ENCODE data around the gene C6orf163. TPM values are rescaled to one million over a fixed set of nuclear protein-coding genes. Genes with fewer than 3 reads are reported as not detected.
"Not testable (repeated sequence)": the region's sequence is repeated elsewhere in the genome, so short reads cannot be mapped to it uniquely, and the experiment has no call there.

The C6orf163 gene
- 1.3 and 1.4 TPM in 2 replicates for total RNA-seq (2014; rRNA removed; shearing (Covaris generic))
- polyA plus RNA-seq (2015; cell fraction: cytosol; rRNA removed) = 0.14 and 0.35 TPM in 2 replicates
- polyA plus RNA-seq (2015; cell fraction: nucleus; rRNA removed) = 3.8 and 5.7 TPM in 2 replicates

DNA sequence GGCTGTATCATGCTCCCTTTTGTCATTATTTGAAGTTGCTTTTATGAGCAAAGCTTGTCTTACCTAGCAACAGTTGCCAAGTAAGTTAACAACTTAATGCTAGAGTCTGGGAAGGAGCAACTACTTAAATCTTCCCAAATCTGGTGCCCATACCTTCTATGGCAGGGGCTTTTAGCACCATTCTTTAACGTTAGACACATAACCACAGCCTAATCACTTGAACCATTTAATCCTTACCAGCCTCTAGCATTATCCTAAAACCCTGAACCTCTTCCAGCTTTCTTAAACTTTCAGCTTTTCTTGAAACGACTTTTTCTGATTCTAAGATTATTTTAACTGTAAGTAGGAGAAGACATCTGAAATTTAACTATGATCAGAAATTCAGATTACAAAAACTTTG, at the start of gene C6orf163:
C6orf163 (plus strand) TSS at position 83 of the 400 bp plus-strand sequence; CDS start at position 370, 287 bp downstream.
- in situ Hi-C loops (cut with HindIII; ENCODE audit: low pct_unique_long_range_greater_than_20kb, low sequenced_read_pairs) = no loop called here
- no peak for DNase-seq (ENCODE audit: low read depth, low spot score)

DNA sequence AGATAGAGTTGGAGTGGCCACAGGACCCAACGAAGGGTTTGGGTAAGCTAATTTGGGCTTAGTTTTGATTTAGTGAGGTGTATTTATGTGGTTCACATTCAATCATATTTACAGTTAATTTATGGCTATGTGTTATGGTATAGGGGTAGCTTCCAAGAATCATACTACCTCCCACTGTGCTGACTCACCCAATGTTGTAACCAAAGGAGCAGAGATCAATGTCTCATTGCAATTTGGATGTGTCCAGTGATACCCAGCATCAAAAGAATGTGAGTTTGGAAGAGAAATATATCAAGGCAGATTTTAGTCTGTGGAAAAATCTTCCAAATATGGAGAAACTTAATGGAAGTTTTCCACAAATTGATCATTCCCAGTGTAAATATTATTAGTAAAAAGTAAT, 47.5 kb upstream of the C6orf163 start:
- in situ Hi-C loops (cut with HindIII; ENCODE audit: low pct_unique_long_range_greater_than_20kb, low sequenced_read_pairs) = no loop called here
- no peak for DNase-seq (ENCODE audit: low read depth, low spot score)

DNA sequence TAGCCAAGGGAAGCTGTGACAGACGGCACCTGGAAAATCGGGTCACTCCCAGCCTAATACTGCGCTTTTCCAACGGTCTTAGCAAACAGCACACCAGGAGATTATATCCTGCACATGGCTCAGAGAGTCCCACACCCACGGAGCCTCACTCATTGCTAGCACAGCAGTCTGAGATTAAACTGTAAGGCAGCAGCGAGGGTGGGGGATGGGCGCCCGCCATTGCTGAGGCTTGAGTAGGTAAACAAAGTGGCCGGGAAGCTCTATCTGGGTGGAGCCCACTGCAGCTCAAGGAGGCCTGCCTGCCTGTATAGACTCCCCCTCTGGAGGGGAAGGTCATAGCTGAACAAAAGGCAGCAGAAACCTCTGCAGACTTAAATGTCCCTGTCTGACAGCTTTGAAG, 43.3 kb upstream of the C6orf163 start:
- DNase-seq (ENCODE audit: low read depth, low spot score); in situ Hi-C loops (cut with HindIII; ENCODE audit: low pct_unique_long_range_greater_than_20kb, low sequenced_read_pairs): not testable (repeated sequence)

DNA sequence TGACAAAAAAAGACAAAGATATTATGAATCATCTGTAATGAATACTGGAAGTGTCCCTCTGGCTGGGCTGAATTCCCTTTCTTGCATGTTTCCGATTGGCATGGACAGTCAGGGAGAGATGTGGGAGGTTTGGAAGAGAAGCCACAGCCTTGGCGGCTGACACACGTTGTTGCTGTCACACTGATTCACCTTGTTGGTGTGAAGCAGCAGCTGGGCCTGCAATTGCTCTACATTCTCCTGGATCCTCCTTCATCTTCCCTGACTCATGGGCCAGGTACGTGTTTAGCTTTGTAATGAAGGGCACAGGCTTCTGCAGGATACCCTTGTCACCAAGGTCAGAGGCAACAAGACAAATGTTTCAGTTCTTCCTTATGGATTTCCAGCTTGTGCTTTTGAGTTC, 35.6 kb upstream of the C6orf163 start:
- no peak for DNase-seq (ENCODE audit: low read depth, low spot score)
- in situ Hi-C loops (cut with HindIII; ENCODE audit: low pct_unique_long_range_greater_than_20kb, low sequenced_read_pairs) = no loop called here

DNA sequence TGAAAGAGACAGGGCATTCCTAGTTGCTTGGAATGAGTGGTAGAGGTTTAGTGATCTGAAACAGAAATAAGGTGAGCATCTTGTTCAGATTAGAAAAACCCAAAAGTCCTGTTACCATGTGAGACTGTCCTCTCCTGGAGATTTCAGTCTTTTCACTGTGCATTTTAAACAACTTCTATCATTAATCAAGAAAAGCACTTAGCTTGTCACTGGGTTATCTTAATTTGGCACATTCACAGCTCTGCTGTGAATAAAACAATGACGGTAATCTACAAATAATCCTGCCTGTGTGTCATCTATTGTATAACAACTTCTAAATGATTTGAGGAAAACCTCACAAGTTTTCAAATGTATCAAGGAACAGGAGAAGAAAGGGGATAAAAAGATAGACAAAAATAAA, 31.8 kb upstream of the C6orf163 start:
- in situ Hi-C loops (cut with HindIII; ENCODE audit: low pct_unique_long_range_greater_than_20kb, low sequenced_read_pairs) = no loop called here
- DNase-seq (ENCODE audit: low read depth, low spot score) = no peak

DNA sequence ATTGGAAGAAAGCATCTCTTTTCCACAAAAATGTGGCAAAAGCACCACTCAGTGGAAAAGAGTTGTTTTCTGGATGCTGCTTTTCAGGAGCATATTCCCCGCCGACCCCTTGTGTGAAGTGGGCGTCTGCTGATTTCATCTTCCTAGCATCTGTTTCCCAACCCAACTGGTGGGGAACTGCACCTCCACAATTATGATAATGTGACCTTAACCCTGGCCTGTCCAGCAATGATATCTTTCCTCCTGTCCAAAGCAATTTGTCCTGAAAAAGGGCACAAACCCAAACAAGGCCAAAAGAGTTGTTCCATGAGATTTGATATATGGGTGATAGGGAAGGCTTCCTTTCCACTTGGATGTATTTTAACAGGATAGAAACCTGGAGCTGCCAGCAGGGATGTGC, 29.5 kb upstream of the C6orf163 start:
- DNase-seq (ENCODE audit: low read depth, low spot score) = no peak
- in situ Hi-C loops (cut with HindIII; ENCODE audit: low pct_unique_long_range_greater_than_20kb, low sequenced_read_pairs) = no loop called here

DNA sequence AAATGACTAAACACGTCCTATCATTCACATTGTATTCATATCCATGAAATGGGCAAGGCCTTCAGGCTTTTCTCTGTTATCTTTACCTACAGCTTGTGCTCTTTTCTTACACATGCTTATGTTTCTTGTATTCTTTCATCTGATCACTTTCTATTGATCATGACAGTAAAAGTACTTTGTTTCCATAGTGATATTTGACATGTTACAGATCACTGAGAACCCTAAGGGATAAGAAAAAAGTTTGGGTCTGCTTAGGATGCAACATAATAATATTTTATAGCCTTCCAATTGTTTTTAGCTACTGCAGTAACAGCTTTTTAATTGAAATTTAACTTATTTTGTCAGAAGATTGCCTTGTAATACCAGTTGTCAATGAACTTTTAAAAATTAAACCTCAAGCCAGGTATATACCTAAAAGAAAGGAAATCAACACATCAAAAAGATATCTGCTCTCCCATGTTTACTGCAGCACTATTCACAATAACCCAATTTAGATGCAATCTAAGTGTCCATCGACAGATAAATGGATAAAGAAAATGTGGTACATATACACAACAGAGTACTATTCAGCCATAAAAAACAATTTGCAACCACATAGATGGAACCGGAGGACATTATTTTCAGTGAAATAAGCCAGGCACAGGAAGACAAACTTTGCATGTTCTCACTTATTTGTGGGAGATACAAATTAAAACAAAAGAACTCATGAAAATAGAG, 25.2 kb upstream of the C6orf163 start:
- DNase-seq (ENCODE audit: low read depth, low spot score) = no peak
- in situ Hi-C loops (cut with HindIII; ENCODE audit: low pct_unique_long_range_greater_than_20kb, low sequenced_read_pairs) = no loop called here

DNA sequence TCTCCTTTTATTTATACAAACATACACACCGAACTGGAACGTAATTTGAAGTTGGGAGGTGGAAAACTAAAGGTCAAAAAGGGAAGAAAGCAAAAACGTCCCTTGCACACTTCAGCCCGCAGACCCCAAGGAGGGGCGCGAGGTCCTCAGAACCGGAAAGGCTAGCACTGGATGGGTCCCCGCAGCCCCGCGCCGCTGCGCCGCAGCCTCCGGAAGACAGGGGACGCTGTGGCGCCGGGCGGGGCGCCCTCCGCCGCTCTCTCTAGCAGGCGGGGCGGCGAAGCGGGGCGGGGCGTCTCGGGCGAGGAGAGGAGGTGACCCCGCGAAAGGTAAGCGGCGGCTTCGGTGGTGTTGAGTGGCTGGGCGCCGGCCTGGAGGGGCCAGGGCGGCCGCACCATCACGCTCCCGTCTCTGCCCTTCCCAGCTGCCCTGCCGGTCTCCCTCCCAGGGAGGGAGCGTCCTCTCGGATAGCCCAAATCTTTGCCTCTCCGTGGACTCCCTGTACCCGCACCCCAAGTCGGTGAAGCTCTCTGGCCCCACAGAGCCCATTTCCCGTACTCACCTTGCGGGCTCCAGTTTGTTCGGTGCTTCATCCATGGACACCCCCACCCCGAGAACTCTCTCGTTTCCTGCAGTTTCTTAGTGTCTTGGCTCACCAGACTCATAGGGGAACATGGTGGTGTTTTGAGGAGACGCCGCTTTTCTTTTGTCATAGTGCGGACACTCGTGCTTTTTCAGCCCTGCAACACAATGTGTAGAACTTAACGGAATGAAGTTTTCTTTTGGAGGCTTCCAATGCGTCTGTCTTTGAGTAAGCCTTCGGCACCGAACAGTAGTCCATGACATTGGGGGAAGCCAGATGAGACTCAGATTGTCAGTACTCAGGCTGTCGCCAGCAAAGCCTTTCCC, 22.1 kb upstream of the C6orf163 start, which contains the start of gene SMIM8:
SMIM8 (plus strand) TSS at position 285 of the 909 bp plus-strand sequence. CDS start 14,444 bp downstream, outside the sequence.
- peak; percentile 69 for DNase-seq (ENCODE audit: low read depth, low spot score)
- in situ Hi-C loops (cut with HindIII; ENCODE audit: low pct_unique_long_range_greater_than_20kb, low sequenced_read_pairs) = no loop called here

DNA sequence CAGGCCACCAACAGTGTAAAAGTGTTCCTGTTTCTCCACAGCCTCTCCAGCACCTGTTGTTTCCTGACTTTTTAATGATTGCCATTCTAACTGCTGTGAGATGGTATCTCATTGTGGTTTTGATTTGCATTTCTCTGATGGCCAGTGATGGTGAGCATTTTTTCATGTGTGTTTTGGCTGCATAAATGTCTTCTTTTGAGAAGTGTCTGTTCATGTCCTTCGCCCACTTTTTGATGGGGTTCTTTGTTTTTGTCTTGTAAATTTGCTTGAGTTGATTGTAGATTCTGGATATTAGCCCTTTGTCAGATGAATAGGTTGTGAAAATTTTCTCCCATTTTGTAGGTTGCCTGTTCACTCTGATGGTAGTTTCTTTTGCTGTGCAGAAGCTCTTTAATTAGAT, 20.7 kb upstream of the C6orf163 start:
- DNase-seq (ENCODE audit: low read depth, low spot score); in situ Hi-C loops (cut with HindIII; ENCODE audit: low pct_unique_long_range_greater_than_20kb, low sequenced_read_pairs): not testable (repeated sequence)

DNA sequence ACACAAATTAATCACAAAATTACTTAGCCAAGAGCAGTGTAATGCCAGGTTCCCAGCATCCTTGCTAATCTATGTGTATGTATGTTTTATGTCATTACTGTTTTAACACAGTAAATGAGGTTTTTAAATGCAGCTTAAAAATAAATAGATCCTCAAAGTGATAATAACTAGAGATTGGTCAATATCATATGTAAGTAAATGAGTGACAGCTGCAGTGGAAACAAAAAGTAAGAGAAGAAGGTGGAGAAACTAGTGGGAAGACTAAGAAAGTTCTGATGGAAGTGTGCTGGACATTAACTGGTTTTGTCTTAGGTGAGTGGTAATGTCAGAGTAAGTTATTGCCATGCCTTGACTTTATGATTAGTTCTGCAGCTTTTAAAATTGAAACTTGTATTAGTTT, 13.7 kb upstream of the C6orf163 start:
- no peak for DNase-seq (ENCODE audit: low read depth, low spot score)
- in situ Hi-C loops (cut with HindIII; ENCODE audit: low pct_unique_long_range_greater_than_20kb, low sequenced_read_pairs) = no loop called here

DNA sequence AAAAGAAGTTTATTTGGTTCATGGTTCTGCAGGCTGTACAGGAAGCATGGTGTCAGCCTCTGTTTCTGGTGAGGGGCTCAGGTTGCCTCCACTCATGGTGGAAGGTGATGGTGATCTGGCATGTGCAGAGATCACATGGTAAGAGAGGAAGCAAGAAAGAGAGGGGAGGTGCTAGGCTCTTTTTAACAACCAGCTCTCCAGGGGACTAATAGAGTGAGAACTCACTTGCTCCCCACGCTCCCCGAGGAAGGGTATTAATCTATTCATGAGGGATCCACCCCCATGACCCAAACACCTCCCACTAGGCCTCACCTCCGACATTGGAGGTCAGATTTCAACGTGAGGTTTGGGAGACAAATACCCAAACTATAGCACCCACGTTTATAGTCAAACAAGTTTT, 11.6 kb upstream of the C6orf163 start:
- no peak for DNase-seq (ENCODE audit: low read depth, low spot score)
- in situ Hi-C loops (cut with HindIII; ENCODE audit: low pct_unique_long_range_greater_than_20kb, low sequenced_read_pairs) = no loop called here

DNA sequence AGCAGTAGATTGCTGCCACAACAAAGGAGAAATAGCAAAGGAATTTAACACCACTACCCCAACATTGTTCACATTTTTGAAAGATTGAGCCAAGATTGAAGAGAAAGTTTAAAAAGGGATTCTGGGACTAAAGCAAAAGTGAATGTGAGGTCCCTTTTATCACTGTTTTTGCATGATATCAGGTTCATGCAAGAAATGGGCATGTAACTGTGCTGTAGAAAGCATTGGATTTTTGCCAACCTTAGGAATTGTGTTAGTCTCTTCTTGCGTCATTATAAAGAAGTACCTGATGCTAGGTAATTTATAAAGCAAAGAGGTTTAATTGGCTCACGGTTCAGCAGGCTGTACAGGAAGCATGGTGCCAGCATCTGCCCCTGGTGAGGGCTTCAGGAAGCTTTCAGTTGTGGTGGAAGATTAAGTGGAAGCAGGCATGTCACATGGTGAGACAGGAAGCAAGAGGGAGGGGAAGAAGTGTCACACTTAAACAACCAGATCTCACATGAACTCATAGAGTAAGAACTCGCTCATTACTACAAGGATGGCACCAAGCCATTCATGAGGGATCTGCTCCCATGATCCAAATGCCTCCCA, 10.9 kb upstream of the C6orf163 start:
- in situ Hi-C loops (cut with HindIII; ENCODE audit: low pct_unique_long_range_greater_than_20kb, low sequenced_read_pairs) = no loop called here
- DNase-seq (ENCODE audit: low read depth, low spot score) = peak; percentile 63

DNA sequence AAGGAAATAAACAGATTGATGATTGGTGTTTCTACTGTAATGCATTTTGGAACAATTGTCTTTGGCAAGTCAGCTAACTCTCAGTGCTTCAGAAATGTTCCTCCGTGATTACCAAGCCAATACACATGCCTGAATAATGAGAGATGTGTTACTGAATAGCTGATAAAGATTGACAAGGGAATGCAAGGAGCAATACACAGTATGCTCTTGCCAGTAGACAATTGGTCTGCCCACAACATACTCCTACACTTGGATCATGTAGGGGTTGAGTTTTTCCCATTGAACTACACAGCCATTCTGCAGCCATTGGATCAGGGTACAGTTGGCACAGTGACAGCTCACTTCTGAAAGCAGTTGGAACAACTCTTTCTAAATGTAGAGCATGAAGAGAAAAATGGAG, 9.9 kb upstream of the C6orf163 start:
- in situ Hi-C loops (cut with HindIII; ENCODE audit: low pct_unique_long_range_greater_than_20kb, low sequenced_read_pairs) = no loop called here
- DNase-seq (ENCODE audit: low read depth, low spot score) = no peak

DNA sequence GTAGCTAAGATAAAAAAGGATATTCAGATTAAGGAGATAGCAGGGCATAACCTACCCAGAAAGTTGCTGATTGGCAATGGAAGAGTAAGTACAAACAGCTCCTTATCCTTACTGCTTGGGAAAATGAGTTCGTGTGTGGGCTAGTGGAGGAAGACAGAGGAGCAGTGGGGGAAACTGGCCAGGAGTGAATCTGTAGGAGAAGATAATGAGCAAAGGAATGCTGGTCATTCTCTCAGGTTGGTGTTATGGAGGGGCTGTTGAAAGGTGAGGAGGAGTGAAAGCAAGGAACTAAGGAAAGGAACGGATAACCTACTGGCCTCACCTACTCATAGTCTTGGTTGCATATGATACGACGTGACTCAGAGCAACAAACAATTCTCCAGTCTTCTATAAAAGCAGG, 8.2 kb upstream of the C6orf163 start:
- no peak for DNase-seq (ENCODE audit: low read depth, low spot score)
- in situ Hi-C loops (cut with HindIII; ENCODE audit: low pct_unique_long_range_greater_than_20kb, low sequenced_read_pairs) = no loop called here

DNA sequence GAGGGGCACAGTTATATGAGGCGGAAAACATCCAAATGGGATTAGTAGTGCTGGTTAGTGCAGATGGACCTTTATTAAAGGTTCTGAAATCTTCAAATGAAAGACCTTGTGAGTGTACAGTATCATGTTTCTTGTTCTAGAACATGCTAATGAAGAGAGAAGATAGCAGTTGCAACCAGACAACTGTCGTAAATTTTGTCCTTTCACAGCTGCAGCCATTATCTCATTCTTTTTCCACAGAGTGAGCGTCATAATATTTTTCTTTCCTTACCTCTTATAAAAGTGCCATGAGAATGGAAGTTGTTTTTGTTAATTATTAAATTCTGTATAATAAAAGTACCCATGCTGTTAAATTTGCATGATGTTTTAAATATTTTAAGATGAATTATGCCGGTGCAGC, 4.4 kb upstream of the C6orf163 start:
- no peak for DNase-seq (ENCODE audit: low read depth, low spot score)
- in situ Hi-C loops (cut with HindIII; ENCODE audit: low pct_unique_long_range_greater_than_20kb, low sequenced_read_pairs) = no loop called here

DNA sequence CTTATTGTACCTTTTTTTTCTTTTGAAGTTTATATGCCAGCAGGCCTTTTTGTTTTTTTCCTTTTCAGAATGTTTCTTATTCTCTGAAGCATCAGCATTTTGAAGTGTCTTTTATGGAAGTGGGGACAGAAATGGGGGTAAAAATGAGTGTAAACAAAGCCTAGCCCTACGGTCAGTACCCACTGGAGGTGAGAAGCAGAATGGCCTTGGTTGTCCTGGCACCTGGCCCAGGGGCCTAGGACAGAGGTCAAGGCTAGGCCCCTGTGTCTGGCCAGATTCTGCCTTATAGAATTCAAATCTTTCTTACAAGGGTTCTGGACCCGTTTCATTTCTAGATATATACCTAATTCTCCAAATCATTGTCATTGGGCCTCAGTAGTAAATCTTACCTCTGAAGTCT, 3.5 kb upstream of the C6orf163 start:
- in situ Hi-C loops (cut with HindIII; ENCODE audit: low pct_unique_long_range_greater_than_20kb, low sequenced_read_pairs) = no loop called here
- DNase-seq (ENCODE audit: low read depth, low spot score) = no peak

DNA sequence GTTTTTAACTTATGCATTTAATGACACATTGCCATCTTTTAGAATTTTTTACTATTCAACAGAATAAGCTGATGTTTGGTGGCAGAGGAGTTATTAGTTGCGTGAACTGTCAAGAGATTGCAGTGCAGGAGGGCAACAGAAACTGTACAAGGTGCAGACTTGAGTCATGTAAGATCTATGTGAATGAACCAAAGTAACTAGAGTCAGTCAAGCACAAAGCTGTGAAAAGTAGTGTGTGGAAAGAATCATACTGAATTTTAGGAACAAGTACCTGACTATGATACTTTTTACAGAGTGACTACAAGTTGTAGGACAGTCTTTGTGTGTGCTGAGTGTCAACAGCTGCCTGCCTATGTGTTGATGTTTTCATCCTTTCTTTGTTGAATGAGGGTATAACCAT, 2.7 kb upstream of the C6orf163 start:
- DNase-seq (ENCODE audit: low read depth, low spot score) = no peak
- in situ Hi-C loops (cut with HindIII; ENCODE audit: low pct_unique_long_range_greater_than_20kb, low sequenced_read_pairs) = no loop called here

DNA sequence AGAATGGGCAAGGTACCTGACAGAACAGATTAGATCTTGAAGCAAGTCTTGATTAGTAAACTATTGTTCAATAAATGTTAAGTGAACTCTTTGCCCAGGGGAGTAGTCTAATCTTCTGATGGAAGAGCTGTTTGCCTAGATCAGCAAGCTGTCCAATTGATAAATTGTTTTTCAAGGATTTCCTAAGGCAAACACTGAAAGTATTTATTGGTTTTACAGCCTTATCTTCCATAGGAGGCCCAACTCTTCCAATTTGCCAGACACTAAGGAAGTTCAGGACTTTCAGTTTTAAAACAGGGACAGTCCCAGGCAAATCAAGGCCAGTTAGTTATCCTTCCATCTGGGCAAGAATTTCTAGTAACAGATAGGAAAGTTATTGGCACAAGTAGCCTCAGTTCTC, 1.8 kb upstream of the C6orf163 start:
- in situ Hi-C loops (cut with HindIII; ENCODE audit: low pct_unique_long_range_greater_than_20kb, low sequenced_read_pairs) = no loop called here
- no peak for DNase-seq (ENCODE audit: low read depth, low spot score)

Data from SK-MEL-5 (cell line).